ENCODE results near the gene PHLDB2. TPM values are rescaled to one million over a fixed set of nuclear protein-coding genes. Genes with fewer than 3 reads are reported as not detected.

PHLDB2 gene
- total and polyA plus RNA-seq, 10 of the 15 experiments (the other 5 are each of a cell fraction or from before 2014, with no cell fraction given): 0.03 to 0.67 (median 0.40) TPM

- no peak; the same call in none of the 2 replicates for TF ChIP-seq NKRF (conservative IDR thresholded peaks at IDR 0.05)
- 0 out of 2 replicates have a peak, but pooled peaks have one; percentile 65 for TF ChIP-seq DPF2 (IDR thresholded peaks at IDR 0.05)
- no peak for TF ChIP-seq NR2F1 (conservative IDR thresholded peaks at IDR 0.05)
- TF ChIP-seq CBFB (IDR thresholded peaks at IDR 0.05; ENCODE audit: low read depth): no peak; the same call in 1 of the 2 replicates
- TF ChIP-seq PKNOX1 (IDR thresholded peaks at IDR 0.05): peak; percentile 93
- TF ChIP-seq RELB (IDR thresholded peaks at IDR 0.05; ENCODE audit: low read depth): 0 out of 2 replicates have a peak, but pooled peaks have one; percentile 30
- no peak for TF ChIP-seq RCOR1 (conservative IDR thresholded peaks at IDR 0.05; ENCODE audit: low read depth, low read length)
- no peak for TF ChIP-seq FOXK2 (IDR thresholded peaks at IDR 0.05)
- TF ChIP-seq ASH2L (IDR thresholded peaks at IDR 0.05; ENCODE audit: borderline replicate concordance, low read depth): peak; percentile 82; the same call in 1 of the 2 replicates
- no peak for TF ChIP-seq SKIL (IDR thresholded peaks at IDR 0.05; ENCODE audit: low read depth, poor library complexity, severe bottlenecking)
- TF ChIP-seq ESRRA (IDR thresholded peaks at IDR 0.05; ENCODE audit: low read length): no peak
- no peak for TF ChIP-seq BRCA1 (IDR thresholded peaks at IDR 0.05; ENCODE audit: low read depth, low read length)
- peak; percentile 75 for TF ChIP-seq ZNF687 (IDR thresholded peaks at IDR 0.05)
- peak; percentile 98 for TF ChIP-seq ZBTB33 (IDR thresholded peaks at IDR 0.05)
- TF ChIP-seq ZBED1 (IDR thresholded peaks at IDR 0.05; ENCODE audit: borderline replicate concordance): no peak
- no peak for TF ChIP-seq FOXM1 (IDR thresholded peaks at IDR 0.05; ENCODE audit: low read depth, low read length)
These were observed 119.7 kb downstream of the PHLDB2 start, which contains the start of gene ABHD10 (continued) for GRCh38 chr3:111978583-111979433.
